ENCODE measurements around the gene MEIS2.

DNA sequence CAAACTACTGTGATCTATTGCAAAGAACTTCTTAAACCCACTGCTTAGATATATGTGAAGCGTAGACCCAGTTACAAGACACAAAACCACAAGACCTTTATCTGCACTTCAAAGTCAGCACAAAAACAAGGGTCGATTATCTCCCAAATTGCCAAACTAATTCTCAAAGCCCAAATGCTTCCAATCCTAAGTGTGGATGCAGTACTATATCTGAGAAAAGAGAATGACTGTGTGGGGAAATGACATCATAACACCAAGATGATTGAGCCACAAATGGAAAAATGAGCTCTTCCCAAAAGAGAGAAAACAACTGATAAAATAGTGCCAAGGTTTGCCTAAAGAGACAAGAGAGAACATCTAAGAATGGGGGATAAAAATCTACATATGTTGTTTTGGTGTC is 86.2 kb downstream of the MEIS2 start:
- TF ChIP-seq CTCF (conservative IDR thresholded peaks at IDR 0.05; ENCODE audit: low read depth in 2 of 2) (no peak), EZH2 (IDR thresholded peaks at IDR 0.05; ENCODE audit: low read depth, unreplicated experiment) (no peak), JUNB (IDR thresholded peaks at IDR 0.05; ENCODE audit: unreplicated experiment) (no peak), ZNF462 (CRISPR knock-in tag; IDR thresholded peaks at IDR 0.05) (no peak), POLR2AphosphoS5 (IDR thresholded peaks at IDR 0.05; ENCODE audit: low read depth) (no peak), EZH2phosphoT487 (IDR thresholded peaks at IDR 0.05; ENCODE audit: unreplicated experiment) (no peak), CREB1 (CRISPR knock-in tag; IDR thresholded peaks at IDR 0.05; ENCODE audit: low read depth) (no peak), ZNF331 (CRISPR knock-in tag; IDR thresholded peaks at IDR 0.05; ENCODE audit: low read depth) (no peak)
- TF ChIP-seq, protein P1, sequence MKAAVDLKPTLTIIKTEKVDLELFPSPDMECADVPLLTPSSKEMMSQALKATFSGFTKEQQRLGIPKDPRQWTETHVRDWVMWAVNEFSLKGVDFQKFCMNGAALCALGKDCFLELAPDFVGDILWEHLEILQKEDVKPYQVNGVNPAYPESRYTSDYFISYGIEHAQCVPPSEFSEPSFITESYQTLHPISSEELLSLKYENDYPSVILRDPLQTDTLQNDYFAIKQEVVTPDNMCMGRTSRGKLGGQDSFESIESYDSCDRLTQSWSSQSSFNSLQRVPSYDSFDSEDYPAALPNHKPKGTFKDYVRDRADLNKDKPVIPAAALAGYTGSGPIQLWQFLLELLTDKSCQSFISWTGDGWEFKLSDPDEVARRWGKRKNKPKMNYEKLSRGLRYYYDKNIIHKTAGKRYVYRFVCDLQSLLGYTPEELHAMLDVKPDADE (IDR thresholded peaks at IDR 0.05): no peak
- TF ChIP-seq, protein P2, sequence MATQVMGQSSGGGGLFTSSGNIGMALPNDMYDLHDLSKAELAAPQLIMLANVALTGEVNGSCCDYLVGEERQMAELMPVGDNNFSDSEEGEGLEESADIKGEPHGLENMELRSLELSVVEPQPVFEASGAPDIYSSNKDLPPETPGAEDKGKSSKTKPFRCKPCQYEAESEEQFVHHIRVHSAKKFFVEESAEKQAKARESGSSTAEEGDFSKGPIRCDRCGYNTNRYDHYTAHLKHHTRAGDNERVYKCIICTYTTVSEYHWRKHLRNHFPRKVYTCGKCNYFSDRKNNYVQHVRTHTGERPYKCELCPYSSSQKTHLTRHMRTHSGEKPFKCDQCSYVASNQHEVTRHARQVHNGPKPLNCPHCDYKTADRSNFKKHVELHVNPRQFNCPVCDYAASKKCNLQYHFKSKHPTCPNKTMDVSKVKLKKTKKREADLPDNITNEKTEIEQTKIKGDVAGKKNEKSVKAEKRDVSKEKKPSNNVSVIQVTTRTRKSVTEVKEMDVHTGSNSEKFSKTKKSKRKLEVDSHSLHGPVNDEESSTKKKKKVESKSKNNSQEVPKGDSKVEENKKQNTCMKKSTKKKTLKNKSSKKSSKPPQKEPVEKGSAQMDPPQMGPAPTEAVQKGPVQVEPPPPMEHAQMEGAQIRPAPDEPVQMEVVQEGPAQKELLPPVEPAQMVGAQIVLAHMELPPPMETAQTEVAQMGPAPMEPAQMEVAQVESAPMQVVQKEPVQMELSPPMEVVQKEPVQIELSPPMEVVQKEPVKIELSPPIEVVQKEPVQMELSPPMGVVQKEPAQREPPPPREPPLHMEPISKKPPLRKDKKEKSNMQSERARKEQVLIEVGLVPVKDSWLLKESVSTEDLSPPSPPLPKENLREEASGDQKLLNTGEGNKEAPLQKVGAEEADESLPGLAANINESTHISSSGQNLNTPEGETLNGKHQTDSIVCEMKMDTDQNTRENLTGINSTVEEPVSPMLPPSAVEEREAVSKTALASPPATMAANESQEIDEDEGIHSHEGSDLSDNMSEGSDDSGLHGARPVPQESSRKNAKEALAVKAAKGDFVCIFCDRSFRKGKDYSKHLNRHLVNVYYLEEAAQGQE (IDR thresholded peaks at IDR 0.05; ENCODE audit: unreplicated experiment): no peak
